Trophoblast cell (in vitro differentiated cells and primary cell): ENCODE data around the gene TTYH2.
A peak's percentile ranks its signal among the peaks of the same experiment; 100 is the strongest.

Experiments used
- DNase-seq, 2 donors: peaks; one replicate each; pipeline ENCODE4 v3.0.0-alpha.2; 2016
- H2AFZ ChIP-seq: 2 replicates; pipeline ENCODE4 v1.6.1; 2013; ENCODE audit warnings: low read length, moderate library complexity, mild to moderate bottlenecking; ENCODE audit not compliant: insufficient read depth, poor library complexity
- H2AK5ac ChIP-seq: 2 replicates; pipeline ENCODE4 v1.6.1; 2013; ENCODE audit warnings: mild to moderate bottlenecking, low read length
- H2BK120ac ChIP-seq: 2 replicates; pipeline ENCODE4 v1.6.1; 2013; ENCODE audit warnings: low read length, mild to moderate bottlenecking, moderate library complexity; ENCODE audit not compliant: insufficient read depth, poor library complexity
- H2BK12ac ChIP-seq: 2 replicates; pipeline ENCODE4 v1.6.1; 2013; ENCODE audit warnings: mild to moderate bottlenecking, low read length, moderate library complexity
- H2BK5ac ChIP-seq: 2 replicates; pipeline ENCODE4 v1.6.1; 2013; ENCODE audit warnings: low read length, low read depth, moderate library complexity, mild to moderate bottlenecking; ENCODE audit not compliant: poor library complexity
- H3K14ac ChIP-seq: 2 replicates; pipeline ENCODE4 v1.6.1; 2013; ENCODE audit warnings: mild to moderate bottlenecking, low read length
- H3K18ac ChIP-seq: 2 replicates; pipeline ENCODE4 v1.6.1; 2013; ENCODE audit warnings: mild to moderate bottlenecking, low read length
- H3K23ac ChIP-seq: 2 replicates; pipeline ENCODE4 v1.6.1; 2013; ENCODE audit warnings: low read length
- H3K27ac ChIP-seq: 2 replicates; pipeline ENCODE4 v1.5.1; 2013; ENCODE audit warnings: low read depth, mild to moderate bottlenecking, inconsistent platforms, low read length, moderate library complexity
- H3K27me3 ChIP-seq: 2 replicates; pipeline ENCODE4 v1.6.1; 2013; ENCODE audit warnings: inconsistent platforms, mild to moderate bottlenecking, low read length, moderate library complexity; ENCODE audit not compliant: insufficient read depth
- H3K36me3 ChIP-seq, 2 experiments: 1 replicate in 1 of 2; 2 replicates in 1 of 2; pipeline ENCODE4 v1.6.1; 2013; ENCODE audit warnings: low read length in 2 of 2, mild to moderate bottlenecking in 2 of 2, moderate library complexity in 1 of 2; ENCODE audit not compliant: insufficient read depth in 2 of 2, control insufficient read depth in 1 of 2
- H3K4ac ChIP-seq: 2 replicates; pipeline ENCODE4 v1.6.1; 2013; ENCODE audit warnings: low read depth, mild to moderate bottlenecking, low read length, moderate library complexity
- H3K4me1 ChIP-seq, 2 experiments: 1 replicate in 1 of 2; 2 replicates in 1 of 2; pipeline ENCODE4 v1.6.1; 2013; ENCODE audit warnings: low read length in 2 of 2, mild to moderate bottlenecking in 2 of 2, moderate library complexity in 1 of 2; ENCODE audit not compliant: insufficient read depth in 2 of 2, control insufficient read depth in 1 of 2
- H3K4me2 ChIP-seq: 2 replicates; pipeline ENCODE4 v1.6.1; 2013; ENCODE audit warnings: inconsistent platforms, mild to moderate bottlenecking, low read length, moderate library complexity
- H3K4me3 ChIP-seq: 2 replicates; pipeline ENCODE4 v1.5.1; 2013; ENCODE audit warnings: mild to moderate bottlenecking, low read depth, low read length, inconsistent platforms
- H3K79me1 ChIP-seq: one replicate; pipeline ENCODE4 v1.6.1; 2013; ENCODE audit warnings: low read length
- H3K79me2 ChIP-seq: 2 replicates; pipeline ENCODE4 v1.6.1; 2013; ENCODE audit warnings: low read length, mild to moderate bottlenecking; ENCODE audit not compliant: control insufficient read depth, insufficient read depth, poor library complexity
- H3K9ac ChIP-seq: 2 replicates; pipeline ENCODE4 v1.6.1; 2013; ENCODE audit warnings: mild to moderate bottlenecking, low read length
- H3K9me3 ChIP-seq: 2 replicates; pipeline ENCODE4 v1.6.1; 2013; ENCODE audit warnings: low read depth, mild to moderate bottlenecking, control low read depth, inconsistent platforms, low read length; ENCODE audit not compliant: insufficient read depth
- H4K12ac ChIP-seq: 2 replicates; pipeline ENCODE4 v1.6.1; 2013; ENCODE audit warnings: low read depth, mild to moderate bottlenecking, low read length, moderate library complexity
- H4K8ac ChIP-seq: 2 replicates; pipeline ENCODE4 v1.6.1; 2013; ENCODE audit warnings: low read depth, mild to moderate bottlenecking, low read length, moderate library complexity
- H4K91ac ChIP-seq: one replicate; pipeline ENCODE4 v1.6.1; 2013; ENCODE audit warnings: low read depth, mild to moderate bottlenecking, low read length, moderate library complexity
- WGBS: extraction: QIAGEN DNeasy Blood & Tissue Kit; methylation state at CpG from one replicate; pipeline ENCODE4 v1.1.7; 2013; ENCODE audit warnings: missing lambda C conversion rate; ENCODE audit not compliant: insufficient read length, insufficient coverage; ENCODE audit errors: extremely low coverage; 5-methylcytosine and 5-hydroxymethylcytosine counted together

The TTYH2 gene

DNA sequence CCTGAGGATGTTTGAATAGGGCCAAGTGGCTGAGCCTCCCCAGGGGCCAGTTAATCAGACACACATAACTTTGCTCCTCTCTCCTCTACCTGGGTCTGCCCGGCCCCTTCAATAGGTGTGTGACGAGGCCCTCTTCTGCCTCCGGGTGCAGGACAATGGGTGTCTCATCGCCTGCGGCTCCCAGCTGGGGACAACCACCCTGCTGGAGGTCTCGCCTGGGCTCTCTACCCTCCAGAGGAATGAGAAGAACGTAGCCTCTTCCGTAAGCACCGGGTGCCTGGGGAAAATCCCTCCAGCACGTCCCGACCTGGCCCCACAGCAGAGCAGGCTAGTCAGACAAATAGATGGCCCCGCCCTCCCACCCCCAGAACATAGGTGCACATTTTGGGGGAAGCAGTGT is 96.5 kb downstream of the TTYH2 start:
- Histone ChIP-seq H3K4me1 (no peaks in the 10 kb centered on the region), H3K9ac (no peak overlapping the region)
- no CpG with 5 or more reads among the region's 12 CpGs for WGBS

More for the DNA sequence above, 96.5 kb downstream of the TTYH2 start:
- no peak overlapping the region for H3K18ac ChIP-seq
- no peak overlapping the region for H4K12ac ChIP-seq
- DNase-seq = peak in 1 of 2 donors; percentile 79
- H3K4me2 ChIP-seq = no peak overlapping the region
- H3K27me3 ChIP-seq = no peaks in the 10 kb centered on the region
- H2AFZ ChIP-seq = no peak overlapping the region
- H2BK120ac ChIP-seq = no peak overlapping the region
- no peak overlapping the region for H3K27ac ChIP-seq
- H3K36me3 ChIP-seq = no peaks in the 10 kb centered on the region
- H3K4ac ChIP-seq = no peak overlapping the region
- H3K79me2 ChIP-seq = no peaks in the 10 kb centered on the region
- no peak overlapping the region for H2BK12ac ChIP-seq
- H3K9me3 ChIP-seq = peaks cover 10% of the 10 kb centered on the region
- no peak overlapping the region for H3K14ac ChIP-seq
- no peak overlapping the region for H3K4me3 ChIP-seq
- no peak overlapping the region for H2BK5ac ChIP-seq
- no peak overlapping the region for H4K91ac ChIP-seq
- H2AK5ac ChIP-seq = no peak overlapping the region
- no peak overlapping the region for H3K23ac ChIP-seq
- no peaks in the 10 kb centered on the region for H3K79me1 ChIP-seq
- no peak overlapping the region for H4K8ac ChIP-seq
